IPS-20b (cell line): ENCODE data around the gene ITPKB.
"Not testable (repeated sequence)": the region's sequence is repeated elsewhere in the genome, so short reads cannot be mapped to it uniquely, and the experiment has no call there.

Experiments used
- H3K27ac ChIP-seq: one replicate; pipeline ENCODE4 v1.5.1; 2013; ENCODE audit warnings: low read length
- H3K27me3 ChIP-seq: 2 replicates; pipeline ENCODE4 v1.6.1; 2013; ENCODE audit warnings: mild to moderate bottlenecking, low read length, inconsistent platforms; ENCODE audit not compliant: insufficient read depth
- H3K36me3 ChIP-seq: 2 replicates; pipeline ENCODE4 v1.6.1; 2013; ENCODE audit warnings: low read depth, mild to moderate bottlenecking, inconsistent platforms, low read length, moderate library complexity; ENCODE audit not compliant: insufficient read depth
- H3K4me1 ChIP-seq: 2 replicates; pipeline ENCODE4 v1.6.1; 2013; ENCODE audit warnings: mild to moderate bottlenecking, control low read depth, inconsistent platforms, low read length, moderate library complexity; ENCODE audit not compliant: insufficient read depth
- H3K4me3 ChIP-seq: 2 replicates; pipeline ENCODE4 v1.5.1; 2013; ENCODE audit warnings: mild to moderate bottlenecking, low read length, inconsistent platforms
- H3K9ac ChIP-seq: 2 replicates; pipeline ENCODE4 v1.6.1; 2013; ENCODE audit warnings: low read depth, mild to moderate bottlenecking, inconsistent platforms, low read length, moderate library complexity
- H3K9me3 ChIP-seq: 2 replicates; pipeline ENCODE4 v1.6.1; 2013; ENCODE audit warnings: mild to moderate bottlenecking, low read depth, low read length, inconsistent platforms; ENCODE audit not compliant: insufficient read depth

The ITPKB gene

GRCh38 chr1:226723657-226724532 lies 15.2 kb downstream of the ITPKB start:
- Histone ChIP-seq H3K4me3 (peak overlapping the region; percentile 30; the same call in 1 of the 2 replicates), H3K27me3 (no peaks in the 10 kb centered on the region), H3K4me1 (peaks cover 32% of the 10 kb centered on the region), H3K36me3 (no peaks in the 10 kb centered on the region), H3K27ac (no peak overlapping the region), H3K9me3 (no peaks in the 10 kb centered on the region), H3K9ac (peak overlapping the region; percentile 52; the same call in 1 of the 2 replicates)

GRCh38 chr1:226722901-226723656 lies 16.0 kb downstream of the ITPKB start:
- H3K27me3 ChIP-seq: no peaks in the 10 kb centered on the region
- H3K4me1 ChIP-seq: peaks cover 32% of the 10 kb centered on the region
- H3K36me3 ChIP-seq: no peaks in the 10 kb centered on the region

GRCh38 chr1:226722240-226722900 lies 16.7 kb downstream of the ITPKB start:
- H3K4me1 ChIP-seq: peaks cover 28% of the 10 kb centered on the region
- no peak overlapping the region for H3K27ac ChIP-seq
- H3K9me3 ChIP-seq: no peaks in the 10 kb centered on the region
- H3K36me3 ChIP-seq: no peaks in the 10 kb centered on the region
- H3K9ac ChIP-seq: no peak overlapping the region
- H3K4me3 ChIP-seq: no peak overlapping the region
- no peaks in the 10 kb centered on the region for H3K27me3 ChIP-seq

More at GRCh38 chr1:226722901-226723656, 16.0 kb downstream of the ITPKB start:
- Histone ChIP-seq H3K4me3 (peak overlapping the region; percentile 2; the same call in 1 of the 2 replicates), H3K9me3 (no peaks in the 10 kb centered on the region), H3K27ac (no peak overlapping the region), H3K9ac (peak overlapping the region; percentile 52; the same call in 1 of the 2 replicates)

- not testable (repeated sequence) for H3K27ac ChIP-seq, H3K36me3 ChIP-seq
Observed at GRCh38 chr1:226720574-226720973, 18.5 kb downstream of the ITPKB start.

GRCh38 chr1:226719596-226720387 lies 19.3 kb downstream of the ITPKB start:
- no peak overlapping the region for H3K4me3 ChIP-seq
- H3K27me3 ChIP-seq: no peaks in the 10 kb centered on the region
- peaks cover 22% of the 10 kb centered on the region for H3K4me1 ChIP-seq
- H3K36me3 ChIP-seq: no peaks in the 10 kb centered on the region
- no peaks in the 10 kb centered on the region for H3K9me3 ChIP-seq
- H3K27ac ChIP-seq: no peak overlapping the region
- H3K9ac ChIP-seq: no peak overlapping the region

More at GRCh38 chr1:226720574-226720973, 18.5 kb downstream of the ITPKB start:
- H3K4me1 ChIP-seq: peaks cover 24% of the 10 kb centered on the region
- H3K9me3 ChIP-seq, H3K9ac ChIP-seq, H3K27me3 ChIP-seq, H3K4me3 ChIP-seq: not testable (repeated sequence)

- no peaks in the 10 kb centered on the region for H3K9me3 ChIP-seq
- no peaks in the 10 kb centered on the region for H3K27me3 ChIP-seq
- H3K4me1 ChIP-seq: no peaks in the 10 kb centered on the region
- no peak overlapping the region for H3K27ac ChIP-seq
- no peak overlapping the region for H3K9ac ChIP-seq
- H3K4me3 ChIP-seq: no peak overlapping the region
- H3K36me3 ChIP-seq: no peaks in the 10 kb centered on the region
Observed at GRCh38 chr1:226717256-226717909, 21.7 kb downstream of the ITPKB start.

GRCh38 chr1:226716577-226716976 lies 22.5 kb downstream of the ITPKB start:
- Histone ChIP-seq H3K4me3 (no peak overlapping the region), H3K9ac (no peak overlapping the region), H3K4me1 (no peaks in the 10 kb centered on the region), H3K9me3 (no peaks in the 10 kb centered on the region), H3K27me3 (no peaks in the 10 kb centered on the region), H3K36me3 (no peaks in the 10 kb centered on the region), H3K27ac (no peak overlapping the region)

- Histone ChIP-seq H3K36me3 (no peaks in the 10 kb centered on the region), H3K27ac (no peak overlapping the region), H3K27me3 (no peaks in the 10 kb centered on the region), H3K4me3 (no peak overlapping the region), H3K9ac (no peak overlapping the region), H3K9me3 (no peaks in the 10 kb centered on the region), H3K4me1 (no peaks in the 10 kb centered on the region)
Observed at GRCh38 chr1:226714148-226714547, 24.9 kb downstream of the ITPKB start.

GRCh38 chr1:226712742-226713419 lies 26.2 kb downstream of the ITPKB start:
- Histone ChIP-seq H3K9ac (no peak overlapping the region), H3K27me3 (no peaks in the 10 kb centered on the region), H3K4me1 (no peaks in the 10 kb centered on the region), H3K9me3 (no peaks in the 10 kb centered on the region), H3K36me3 (no peaks in the 10 kb centered on the region), H3K4me3 (no peak overlapping the region), H3K27ac (no peak overlapping the region)

- H3K27ac ChIP-seq: no peak overlapping the region
- H3K4me1 ChIP-seq: no peaks in the 10 kb centered on the region
- H3K9ac ChIP-seq: no peak overlapping the region
- H3K9me3 ChIP-seq: no peaks in the 10 kb centered on the region
- no peak overlapping the region for H3K4me3 ChIP-seq
- no peaks in the 10 kb centered on the region for H3K36me3 ChIP-seq
- no peaks in the 10 kb centered on the region for H3K27me3 ChIP-seq
Observed at GRCh38 chr1:226711976-226712741, 26.9 kb downstream of the ITPKB start.
